A549 (cell line): Measurements from ENCODE around the gene MYO3A. TPM values are rescaled to one million over a fixed set of nuclear protein-coding genes. Genes with fewer than 3 reads are reported as not detected.

Experiments used
- ATAC-seq, 2 experiments: fragments of 200-7000 bp in 1 of 2; fragments of >200 bp in 1 of 2; cut with Nextera tagmentation in 1 of 2; cut with Tn5 transposase in 1 of 2; 3 replicates each; pipeline versions ENCODE4 v1.8.0 to v1.9.1; 2018 to 2020; ENCODE audit warnings: mild to moderate bottlenecking in 1 of 2, moderate library complexity in 1 of 2
- CTCF ChIA-PET: fragments of 300-600 bp; sonication (Branson Sonifier 250); formaldehyde crosslinking; extraction: SDS; loops from one replicate; lab custom pipeline; 2021; ENCODE audit warnings: antibody characterized with exemption, inconsistent platforms; lab: Yijun Ruan, JAX
- POLR2A ChIA-PET: fragments of 350-600 bp; formaldehyde crosslinking; extraction: SDS; loops from one replicate; lab custom pipeline; 2021; ENCODE audit warnings: antibody characterized with exemption, inconsistent platforms; lab: Yijun Ruan, JAX
- DNase-seq, 2 experiments: peaks; one replicate each; pipeline versions ENCODE4 v3.0.0 to v3.0.0-alpha.2; 2011 to 2016; ENCODE audit warnings: low read depth in 1 of 2, low spot score in 1 of 2
- FAIRE-seq: peaks from 2 replicates; lab custom pipeline; 2011; peaks lifted over from hg19 to GRCh38; lab: Jason Lieb, UNC
- H3K27ac ChIP-seq, 2 experiments: fragments of >200 bp; sonication (Bioruptor Twin); formaldehyde crosslinking; 3 replicates each; pipeline ENCODE4 v1.5.1; 2016 to 2017
- H3K4me1 ChIP-seq: fragments of >200 bp; sonication (Bioruptor Twin); formaldehyde crosslinking; 3 replicates; pipeline ENCODE4 v1.6.1; 2016
- H3K4me2 ChIP-seq: fragments of >200 bp; sonication (Bioruptor Twin); formaldehyde crosslinking; 3 replicates; pipeline ENCODE4 v1.6.1; 2016
- H3K4me3 ChIP-seq: fragments of >200 bp; sonication (Bioruptor Twin); formaldehyde crosslinking; 3 replicates; pipeline ENCODE4 v1.5.1; 2016
- H3K9me3 ChIP-seq: fragments of >200 bp; sonication (Bioruptor Twin); formaldehyde crosslinking; 3 replicates; pipeline ENCODE4 v1.6.1; 2016
- ATOH8 ChIP-seq: fragments of 250-450 bp; sonication (Bioruptor Pico); IDR thresholded peaks from 2 replicates; pipeline ENCODE4 v1.5.0; 2020; ENCODE audit warnings: low read depth, mild to moderate bottlenecking, moderate library complexity
- CBX2 ChIP-seq: fragments of 200-600 bp; sonication (generic); IDR thresholded peaks from 2 replicates; pipeline ENCODE4 v1.6.1; 2016; ENCODE audit warnings: low read depth, mild to moderate bottlenecking, borderline replicate concordance
- CEBPB ChIP-seq, 2 experiments: fragments of >200 bp in 1 of 2; sonication (Bioruptor Twin) in 1 of 2; formaldehyde crosslinking in 1 of 2; IDR thresholded peaks; 2 replicates each; pipeline ENCODE4 v1.6.1; 2012 to 2016
- CHD4 ChIP-seq: fragments of 200-600 bp; sonication (generic); IDR thresholded peaks from 2 replicates; pipeline ENCODE4 v1.6.1; 2016; ENCODE audit warnings: antibody characterized with exemption, mild to moderate bottlenecking, borderline replicate concordance
- E2F6 ChIP-seq: IDR thresholded peaks from 2 replicates; pipeline ENCODE4 v1.6.1; 2012; ENCODE audit warnings: low read depth, borderline replicate concordance
- EHF ChIP-seq: fragments of 250-450 bp; sonication (Bioruptor Pico); IDR thresholded peaks from 2 replicates; pipeline ENCODE4 v1.5.0; 2020; ENCODE audit warnings: mild to moderate bottlenecking
- EHMT2 ChIP-seq: fragments of 200-600 bp; sonication (generic); IDR thresholded peaks from 2 replicates; pipeline ENCODE4 v1.6.1; 2016; ENCODE audit warnings: antibody characterized with exemption, low read depth, mild to moderate bottlenecking, moderate library complexity
- FOSB ChIP-seq: fragments of 250-450 bp; sonication (Bioruptor Pico); IDR thresholded peaks from 2 replicates; pipeline ENCODE4 v1.5.0; 2020; ENCODE audit warnings: mild to moderate bottlenecking, moderate library complexity
- FOSL2 ChIP-seq, 2 experiments: fragments of 450-650 bp in 1 of 2; fragments of >200 bp in 1 of 2; sonication (Bioruptor Twin) in 1 of 2; formaldehyde crosslinking; IDR thresholded peaks; 2 replicates each; pipeline versions ENCODE4 v1.5.0 to v1.6.1; 2016 to 2020; ENCODE audit warnings: mild to moderate bottlenecking in 1 of 2, moderate library complexity in 1 of 2
- FOXS1 ChIP-seq: fragments of 250-450 bp; sonication (Bioruptor Pico); IDR thresholded peaks from 2 replicates; pipeline ENCODE4 v1.5.0; 2020; ENCODE audit warnings: mild to moderate bottlenecking, moderate library complexity
- HDAC2 ChIP-seq: fragments of 200-600 bp; sonication (generic); IDR thresholded peaks from 2 replicates; pipeline ENCODE4 v1.6.1; 2016
- HEYL ChIP-seq: fragments of 250-450 bp; sonication (Bioruptor Pico); IDR thresholded peaks from 2 replicates; pipeline ENCODE4 v1.8.0; 2021; ENCODE audit warnings: mild to moderate bottlenecking, moderate library complexity
- HOXA7 ChIP-seq: fragments of 250-450 bp; sonication (Bioruptor Pico); IDR thresholded peaks from 2 replicates; pipeline ENCODE4 v1.5.0; 2020; ENCODE audit warnings: mild to moderate bottlenecking, moderate library complexity
- JUN ChIP-seq, 2 experiments: fragments of >200 bp; sonication (Bioruptor Twin); formaldehyde crosslinking; IDR thresholded peaks; 2 replicates in 1 of 2; 3 replicates in 1 of 2; pipeline ENCODE4 v1.6.1; 2016 to 2017
- KDM5A ChIP-seq: fragments of 200-600 bp; sonication (generic); IDR thresholded peaks from 2 replicates; pipeline ENCODE4 v1.6.1; 2016; ENCODE audit warnings: antibody characterized with exemption, mild to moderate bottlenecking
- MYC ChIP-seq: IDR thresholded peaks from 2 replicates; pipeline ENCODE4 v1.6.1; 2012; ENCODE audit warnings: mild to moderate bottlenecking, inconsistent platforms, low read length, improper control_type of control experiment, borderline replicate concordance
- PHF8 ChIP-seq: fragments of 200-600 bp; sonication (generic); IDR thresholded peaks from 2 replicates; pipeline ENCODE4 v1.6.1; 2016; ENCODE audit warnings: low read depth, mild to moderate bottlenecking, antibody characterized with exemption, moderate library complexity, borderline replicate concordance
- RAD21 ChIP-seq, 2 experiments: fragments of >200 bp in 1 of 2; sonication (Bioruptor Twin) in 1 of 2; formaldehyde crosslinking in 1 of 2; IDR thresholded peaks in 1 of 2; conservative IDR thresholded peaks in 1 of 2; 2 replicates in 1 of 2; 3 replicates in 1 of 2; pipeline ENCODE4 v1.6.1; 2012 to 2018; ENCODE audit warnings: inconsistent platforms in 1 of 2
- RFX5 ChIP-seq: fragments of 450-650 bp; IDR thresholded peaks from 2 replicates; pipeline ENCODE4 v1.7.1; 2014; ENCODE audit warnings: antibody characterized with exemption, mild to moderate bottlenecking, moderate library complexity
- TP53 ChIP-seq: fragments of 250-450 bp; sonication (Bioruptor Pico); IDR thresholded peaks from 2 replicates; pipeline ENCODE4 v1.5.0; 2021; ENCODE audit warnings: mild to moderate bottlenecking, moderate library complexity
- ZC3H11A ChIP-seq: fragments of 450-650 bp; IDR thresholded peaks from 2 replicates; pipeline ENCODE4 v1.6.1; 2014; ENCODE audit warnings: antibody characterized with exemption, mild to moderate bottlenecking
- ZNF302 ChIP-seq: fragments of 250-450 bp; sonication (Bioruptor Pico); IDR thresholded peaks from 2 replicates; pipeline ENCODE4 v1.9.0; 2021; ENCODE audit warnings: inconsistent platforms, mild to moderate bottlenecking, moderate library complexity
- WGBS: methylation state at CpG from one replicate; pipeline ENCODE4 v1.1.6; 2017; ENCODE audit errors: missing lambda C conversion rate; 5-methylcytosine and 5-hydroxymethylcytosine counted together
- polyA minus RNA-seq: library from RNA; depleted of rRNA, polyadenylated mRNA; stranded (reverse); fragments of >200 nt; gene quantifications from 2 replicates; pipeline ENCODE4 v1.2.3, GENCODE V29; 2011; rRNA and poly(A)+ RNA removed
- polyA plus RNA-seq, 4 experiments: library from polyadenylated mRNA; depleted of rRNA in 3 of 4; stranded (reverse); fragments of >200 nt; fragmentation: RNase III in 1 of 4; extraction: RNeasy Plus Mini Kit Qiagen cat#74134 plus additional on column Dnase treatment in 1 of 4; gene quantifications; 2 replicates in 3 of 4; 3 replicates in 1 of 4; pipeline ENCODE4 v1.2.3, GENCODE V29; 2011 to 2017
- TF ChIP-seq, protein P1 (sequence below): fragments of >200 bp; sonication (Bioruptor Twin); formaldehyde crosslinking; IDR thresholded peaks from 3 replicates; pipeline ENCODE4 v1.6.1; 2016
- TF ChIP-seq, protein P2 (sequence below): fragments of 450-650 bp; IDR thresholded peaks from 2 replicates; pipeline ENCODE4 v1.6.1; 2014; ENCODE audit warnings: antibody characterized with exemption
- TF ChIP-seq, protein P3 (sequence below): IDR thresholded peaks from 2 replicates; pipeline ENCODE4 v1.6.1; 2012

Gene MYO3A, protein sequence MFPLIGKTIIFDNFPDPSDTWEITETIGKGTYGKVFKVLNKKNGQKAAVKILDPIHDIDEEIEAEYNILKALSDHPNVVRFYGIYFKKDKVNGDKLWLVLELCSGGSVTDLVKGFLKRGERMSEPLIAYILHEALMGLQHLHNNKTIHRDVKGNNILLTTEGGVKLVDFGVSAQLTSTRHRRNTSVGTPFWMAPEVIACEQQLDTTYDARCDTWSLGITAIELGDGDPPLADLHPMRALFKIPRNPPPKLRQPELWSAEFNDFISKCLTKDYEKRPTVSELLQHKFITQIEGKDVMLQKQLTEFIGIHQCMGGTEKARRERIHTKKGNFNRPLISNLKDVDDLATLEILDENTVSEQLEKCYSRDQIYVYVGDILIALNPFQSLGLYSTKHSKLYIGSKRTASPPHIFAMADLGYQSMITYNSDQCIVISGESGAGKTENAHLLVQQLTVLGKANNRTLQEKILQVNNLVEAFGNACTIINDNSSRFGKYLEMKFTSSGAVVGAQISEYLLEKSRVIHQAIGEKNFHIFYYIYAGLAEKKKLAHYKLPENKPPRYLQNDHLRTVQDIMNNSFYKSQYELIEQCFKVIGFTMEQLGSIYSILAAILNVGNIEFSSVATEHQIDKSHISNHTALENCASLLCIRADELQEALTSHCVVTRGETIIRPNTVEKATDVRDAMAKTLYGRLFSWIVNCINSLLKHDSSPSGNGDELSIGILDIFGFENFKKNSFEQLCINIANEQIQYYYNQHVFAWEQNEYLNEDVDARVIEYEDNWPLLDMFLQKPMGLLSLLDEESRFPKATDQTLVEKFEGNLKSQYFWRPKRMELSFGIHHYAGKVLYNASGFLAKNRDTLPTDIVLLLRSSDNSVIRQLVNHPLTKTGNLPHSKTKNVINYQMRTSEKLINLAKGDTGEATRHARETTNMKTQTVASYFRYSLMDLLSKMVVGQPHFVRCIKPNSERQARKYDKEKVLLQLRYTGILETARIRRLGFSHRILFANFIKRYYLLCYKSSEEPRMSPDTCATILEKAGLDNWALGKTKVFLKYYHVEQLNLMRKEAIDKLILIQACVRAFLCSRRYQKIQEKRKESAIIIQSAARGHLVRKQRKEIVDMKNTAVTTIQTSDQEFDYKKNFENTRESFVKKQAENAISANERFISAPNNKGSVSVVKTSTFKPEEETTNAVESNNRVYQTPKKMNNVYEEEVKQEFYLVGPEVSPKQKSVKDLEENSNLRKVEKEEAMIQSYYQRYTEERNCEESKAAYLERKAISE (N-terminal part only)
- polyA plus RNA-seq (2011; rRNA removed) (0.12 TPM in 1 of 2 replicates, not detected in the other), polyA plus RNA-seq (2017; fragmentation: RNase III; extraction: RNeasy Plus Mini Kit Qiagen cat#74134 plus additional on column Dnase treatment) (not detected in 3 replicates), polyA minus RNA-seq (not detected in 2 replicates)
- polyA plus RNA-seq (2012; cell fraction: cytosol; rRNA removed) = not detected in 2 replicates
- polyA plus RNA-seq (2012; cell fraction: nucleus; rRNA removed) = not detected in 2 replicates

DNA sequence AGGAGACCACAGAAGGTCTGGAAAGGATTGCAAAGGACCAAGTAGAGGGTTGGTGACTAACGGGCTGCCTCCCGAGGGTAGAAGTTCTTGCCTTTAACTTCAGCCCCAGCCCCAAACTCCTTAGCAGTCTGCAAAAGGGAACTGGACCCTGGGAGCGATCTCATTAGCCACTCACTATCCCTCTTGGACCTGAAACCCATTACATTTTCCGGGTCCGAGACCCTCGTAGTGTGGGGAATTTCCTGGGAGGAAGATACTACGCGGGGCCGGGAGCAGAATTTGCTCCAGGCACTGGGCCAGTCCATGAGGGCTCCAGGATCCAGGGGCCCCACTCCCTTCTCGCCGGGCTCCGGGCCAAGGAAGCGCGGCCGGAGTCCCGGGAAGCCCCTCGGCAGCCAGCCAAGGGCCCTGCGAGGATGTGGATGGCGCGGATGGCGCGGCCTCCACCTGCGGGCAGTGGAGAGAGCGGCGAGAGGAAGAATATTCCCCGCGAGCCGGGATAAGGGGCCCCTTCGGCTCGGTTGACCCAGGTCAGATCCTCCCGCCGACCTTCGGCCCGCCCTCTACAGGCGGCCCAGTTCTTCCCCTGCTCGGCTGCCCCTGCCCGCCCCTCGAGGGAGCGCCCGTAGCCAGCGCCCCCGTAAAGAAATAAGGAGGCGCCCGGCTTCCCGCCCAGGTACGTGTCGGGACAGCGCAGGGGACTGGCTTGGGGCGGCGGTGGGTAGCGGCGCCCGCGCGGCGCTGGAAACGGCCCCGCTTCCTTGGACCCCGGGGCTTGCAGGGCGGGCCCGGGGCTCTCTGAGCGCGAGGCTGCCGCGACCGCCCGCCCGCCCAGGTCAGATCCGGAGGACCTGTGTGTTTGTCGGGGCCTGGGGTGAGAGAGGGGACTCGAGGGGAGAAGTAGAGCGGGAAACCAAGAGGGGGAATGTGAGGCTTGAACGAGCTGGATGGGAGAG lies at the start of gene MYO3A:
Gene MYO3A, plus strand, starts transcription at position 577 of the 956 bp plus-strand sequence. CDS start 17,882 bp downstream, outside the sequence.
- Histone ChIP-seq H3K4me3 (peak within 1 kb of the TSS; percentile 44), H3K27ac (no peak within 1 kb of the TSS), H3K4me2 (peak within 1 kb of the TSS; percentile 96), H3K9me3 (no peaks in the 10 kb centered on the region), H3K4me1 (0 out of 3 replicates have a peak, but pooled peaks cover 3% of the 10 kb centered on the region)
- 38% methylated on average over 18 of the region's 73 CpGs for WGBS
- no peak for TF ChIP-seq CEBPB (IDR thresholded peaks at IDR 0.05)
- TF ChIP-seq HDAC2 = no peak
- no peak for TF ChIP-seq FOXS1 (CRISPR knock-in tag)
- no peak for TF ChIP-seq FOSL2 (IDR thresholded peaks at IDR 0.05)
- TF ChIP-seq FOSL2 (CRISPR knock-in tag; IDR thresholded peaks at IDR 0.05) = no peak
- TF ChIP-seq KDM5A = no peak
- TF ChIP-seq HEYL (CRISPR knock-in tag) = no peak
- TF ChIP-seq, protein P1, sequence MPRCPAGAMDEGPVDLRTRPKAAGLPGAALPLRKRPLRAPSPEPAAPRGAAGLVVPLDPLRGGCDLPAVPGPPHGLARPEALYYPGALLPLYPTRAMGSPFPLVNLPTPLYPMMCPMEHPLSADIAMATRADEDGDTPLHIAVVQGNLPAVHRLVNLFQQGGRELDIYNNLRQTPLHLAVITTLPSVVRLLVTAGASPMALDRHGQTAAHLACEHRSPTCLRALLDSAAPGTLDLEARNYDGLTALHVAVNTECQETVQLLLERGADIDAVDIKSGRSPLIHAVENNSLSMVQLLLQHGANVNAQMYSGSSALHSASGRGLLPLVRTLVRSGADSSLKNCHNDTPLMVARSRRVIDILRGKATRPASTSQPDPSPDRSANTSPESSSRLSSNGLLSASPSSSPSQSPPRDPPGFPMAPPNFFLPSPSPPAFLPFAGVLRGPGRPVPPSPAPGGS = no peak
- TF ChIP-seq, protein P2, sequence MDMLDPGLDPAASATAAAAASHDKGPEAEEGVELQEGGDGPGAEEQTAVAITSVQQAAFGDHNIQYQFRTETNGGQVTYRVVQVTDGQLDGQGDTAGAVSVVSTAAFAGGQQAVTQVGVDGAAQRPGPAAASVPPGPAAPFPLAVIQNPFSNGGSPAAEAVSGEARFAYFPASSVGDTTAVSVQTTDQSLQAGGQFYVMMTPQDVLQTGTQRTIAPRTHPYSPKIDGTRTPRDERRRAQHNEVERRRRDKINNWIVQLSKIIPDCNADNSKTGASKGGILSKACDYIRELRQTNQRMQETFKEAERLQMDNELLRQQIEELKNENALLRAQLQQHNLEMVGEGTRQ = no peak
- no peak for TF ChIP-seq ZNF302 (CRISPR knock-in tag)
- no peak for TF ChIP-seq E2F6
- TF ChIP-seq RFX5 = no peak
- no peak for TF ChIP-seq FOSB
- TF ChIP-seq, protein P3, sequence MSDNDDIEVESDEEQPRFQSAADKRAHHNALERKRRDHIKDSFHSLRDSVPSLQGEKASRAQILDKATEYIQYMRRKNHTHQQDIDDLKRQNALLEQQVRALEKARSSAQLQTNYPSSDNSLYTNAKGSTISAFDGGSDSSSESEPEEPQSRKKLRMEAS = no peak
- ChIA-PET POLR2A (no interaction called here), CTCF (interaction anchor here (0.6 kb wide), 1 partner anchor 18 kb away, joined by 3 read pairs; no protein-coding TSS in a partner anchor)
- no peak for DNase-seq
- no peak for FAIRE-seq
- peak; percentile 37 to 64; a peak in 5 of 6 replicates for ATAC-seq

- ChIA-PET CTCF (no interaction called here), POLR2A (no interaction called here)
- no peak for ATAC-seq
- DNase-seq = no peak
- Histone ChIP-seq H3K27ac (no peak overlapping the region), H3K4me1 (no peaks in the 10 kb centered on the region), H3K4me3 (no peak overlapping the region), H3K4me2 (no peak overlapping the region), H3K9me3 (no peaks in the 10 kb centered on the region)
- no peak for FAIRE-seq
- 42% methylated on average over 5 of the region's 5 CpGs for WGBS
- TF ChIP-seq ZC3H11A = no peak
- no peak for TF ChIP-seq PHF8
- TF ChIP-seq JUN (IDR thresholded peaks at IDR 0.05) = no peak
- TF ChIP-seq ZNF302 (CRISPR knock-in tag) = no peak
- TF ChIP-seq ATOH8 (CRISPR knock-in tag) = no peak
- TF ChIP-seq EHMT2 = no peak
- no peak for TF ChIP-seq CHD4
- TF ChIP-seq, protein P3 = no peak
- no peak for TF ChIP-seq CBX2
- no peak for TF ChIP-seq EHF
- TF ChIP-seq HOXA7 (CRISPR knock-in tag) = no peak
- TF ChIP-seq RAD21 (conservative IDR thresholded peaks at IDR 0.05 in 1 of 2, IDR thresholded peaks at IDR 0.05 in 1 of 2) = no peak
- TF ChIP-seq TP53 = no peak
- TF ChIP-seq MYC = no peak
These were observed 45.4 kb upstream of the MYO3A start for GRCh38 chr10:25888627-25889026.
